HG03571 (cell line): ENCODE data around the gene F5.
A peak's percentile ranks its signal among the peaks of the same experiment; 100 is the strongest.

ENCODE experiments used
- ATAC-seq: cut with Tn5 transposase; IDR thresholded peaks from one replicate; pipeline ENCODE4 v1.9.1; 2021; ENCODE audit not compliant: unreplicated experiment

Gene F5

DNA sequence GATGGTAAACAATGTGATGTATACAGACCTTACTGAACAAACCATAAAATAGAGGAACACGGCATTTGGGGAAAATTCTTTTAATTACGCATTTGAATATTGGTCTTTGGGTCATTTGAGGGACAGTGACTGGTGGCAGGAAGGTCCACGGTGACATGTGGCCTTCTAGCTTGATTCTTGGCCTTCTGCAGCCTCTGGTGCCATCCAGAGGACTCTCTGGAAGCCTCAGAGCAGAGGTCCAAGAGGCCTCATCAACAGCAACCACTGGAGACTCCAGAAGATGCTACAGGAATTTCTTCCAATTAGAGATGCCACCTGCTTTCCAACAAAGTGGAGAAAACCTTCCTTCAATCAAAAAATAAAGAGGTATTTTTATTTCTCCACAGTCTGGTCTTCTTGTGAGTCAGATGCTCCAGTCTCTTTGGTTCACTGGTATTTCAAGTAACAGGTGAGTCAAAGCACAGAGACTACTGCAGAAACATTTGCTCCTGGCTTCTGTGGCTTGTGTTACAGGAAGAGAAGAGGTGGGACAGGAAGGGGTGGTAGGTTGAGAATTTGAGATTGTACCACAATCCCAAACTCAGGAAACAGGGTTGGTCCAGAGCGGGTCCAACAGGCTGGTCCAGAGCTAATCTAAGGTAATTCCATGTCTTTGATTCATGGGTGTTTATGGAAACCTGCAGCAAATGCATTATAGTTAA lies 2.7 kb upstream of the F5 start:
- no peak for ATAC-seq

DNA sequence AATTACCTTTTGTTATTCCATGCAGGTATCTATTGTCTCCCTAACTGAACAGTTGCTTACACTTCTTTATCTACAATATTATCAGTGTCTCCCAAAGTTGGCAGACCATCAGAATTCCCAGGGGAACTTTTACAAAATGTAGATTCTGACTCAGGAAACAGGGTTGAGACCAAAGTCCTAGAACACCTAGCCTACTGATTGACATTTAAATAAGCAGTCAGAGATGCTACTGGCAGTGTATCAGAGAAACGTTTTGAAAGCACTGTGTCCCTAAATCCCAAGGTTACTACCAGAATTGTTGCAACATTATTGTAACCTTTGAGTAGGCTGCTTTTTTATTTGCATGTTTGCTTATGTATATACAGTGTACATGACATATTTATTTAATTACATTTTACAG lies 1.8 kb upstream of the F5 start:
- no peak for ATAC-seq

DNA sequence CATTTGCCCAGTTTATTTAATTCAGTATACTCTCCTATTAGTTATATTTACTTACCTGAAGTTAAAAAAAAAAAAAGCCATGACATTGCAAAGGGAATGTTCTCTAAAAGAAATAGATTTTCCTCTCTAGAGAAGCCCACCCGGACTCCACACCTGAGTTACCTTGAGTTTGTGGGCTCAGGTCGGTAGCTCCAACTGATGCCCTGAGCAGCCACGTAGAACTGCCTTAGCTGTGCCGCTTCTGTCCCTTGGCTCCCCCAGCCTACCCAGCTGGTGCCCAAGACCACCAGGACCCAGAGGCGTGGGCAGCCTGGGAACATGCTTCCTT lies 250 bp downstream of the F5 start:
- peak; percentile 26 for ATAC-seq

DNA sequence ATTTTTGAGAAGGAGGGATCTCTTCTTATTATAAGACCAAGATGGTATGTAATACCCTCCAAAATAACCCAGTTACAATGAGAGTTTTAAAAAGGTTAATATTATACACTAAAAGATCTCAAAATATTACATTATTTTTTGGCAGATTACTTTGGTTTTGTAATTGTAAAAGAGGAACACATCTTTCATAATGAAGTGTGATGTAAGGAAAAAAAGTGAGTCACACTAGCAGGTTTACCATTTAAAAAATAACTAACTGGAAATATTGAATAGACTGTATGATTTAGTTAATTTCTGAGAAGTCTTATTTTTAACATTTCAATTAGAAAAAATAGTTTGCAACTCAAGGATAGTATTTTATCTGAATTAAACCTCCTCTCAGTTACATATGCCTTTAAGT lies 1.1 kb downstream of the F5 start:
- ATAC-seq = no peak

DNA sequence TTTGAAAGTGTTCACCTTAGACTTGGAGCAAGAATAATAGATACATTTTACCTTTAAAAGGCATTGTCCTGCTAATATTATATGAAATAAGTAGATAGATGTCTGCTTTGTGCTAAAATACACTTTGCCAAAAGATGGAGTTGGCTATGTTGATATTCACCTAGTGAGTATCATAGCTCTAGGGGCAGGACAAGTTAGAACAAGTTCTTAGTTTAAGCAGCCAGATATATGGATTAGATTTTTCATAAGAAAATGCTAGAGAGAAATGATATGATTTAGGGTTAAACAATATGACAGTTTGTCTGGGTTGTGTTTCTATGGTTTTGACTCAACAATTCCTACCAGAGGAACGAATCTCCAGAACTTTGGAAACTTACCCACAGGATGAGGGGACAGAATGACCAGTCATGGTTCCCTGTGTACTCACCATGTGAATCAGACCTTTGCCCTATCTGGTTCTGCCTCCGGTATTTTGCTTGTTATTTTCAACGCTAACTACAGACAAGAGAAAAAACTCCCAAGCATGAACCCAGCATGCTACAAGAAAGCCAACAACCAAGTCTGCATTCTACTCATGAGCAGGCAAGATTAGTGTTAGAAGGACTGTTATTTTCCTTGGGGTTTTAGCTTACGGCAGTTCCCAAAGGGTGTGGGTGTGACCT lies 1.7 kb downstream of the F5 start:
- no peak for ATAC-seq

DNA sequence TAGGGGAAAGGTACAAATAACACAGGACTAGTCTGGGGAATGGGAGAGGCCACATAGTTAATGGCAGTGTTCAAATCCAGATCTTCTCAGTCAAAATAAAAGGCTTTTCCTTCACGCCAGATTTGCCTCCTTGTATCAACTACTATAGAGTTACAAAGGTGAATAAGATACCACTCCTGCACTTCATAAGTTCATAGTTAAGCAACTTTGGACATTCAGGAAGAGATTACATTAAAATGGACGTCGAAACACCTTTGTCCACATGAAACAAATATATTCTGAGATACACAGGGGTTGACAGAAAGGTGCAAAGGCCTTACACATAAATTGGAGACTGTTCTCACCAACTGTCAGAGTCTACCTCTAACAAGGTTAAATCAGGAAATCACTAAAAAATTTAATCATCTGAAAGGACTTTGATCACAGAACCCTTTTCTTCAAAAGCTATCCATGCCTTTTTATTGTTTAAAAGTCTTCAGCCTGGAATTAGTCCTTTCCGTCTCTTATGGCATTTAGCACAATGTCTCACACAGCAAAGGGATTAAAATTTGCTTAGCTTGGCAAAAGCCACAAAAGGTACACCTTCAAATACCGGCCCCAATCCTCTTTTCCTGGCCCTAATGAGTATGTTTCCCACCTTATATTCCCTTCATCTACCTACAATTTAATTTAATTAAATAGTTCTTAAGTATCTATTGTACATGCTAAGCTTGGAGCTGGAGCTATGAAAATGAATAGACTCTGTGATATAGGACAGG lies 8.1 kb downstream of the F5 start:
- no peak for ATAC-seq

DNA sequence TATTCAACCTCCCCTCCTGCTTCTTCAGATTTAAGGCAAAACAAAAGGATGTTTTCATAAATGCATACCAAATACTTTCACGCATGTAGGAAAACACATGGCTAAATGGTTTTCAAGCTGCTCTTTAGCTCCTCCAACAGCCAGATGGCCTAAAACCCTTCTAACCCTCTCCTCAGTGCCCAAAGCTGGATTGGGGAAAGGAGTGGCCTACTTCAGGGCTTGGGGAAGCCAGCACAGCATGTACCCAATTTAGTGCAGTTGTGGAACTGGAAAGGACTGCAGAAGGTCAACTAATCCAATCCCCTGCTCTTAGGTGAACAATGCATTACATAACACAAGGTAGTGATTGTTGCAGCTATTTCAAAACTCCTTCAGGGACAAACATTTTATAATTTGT lies 9.3 kb downstream of the F5 start:
- ATAC-seq = no peak

DNA sequence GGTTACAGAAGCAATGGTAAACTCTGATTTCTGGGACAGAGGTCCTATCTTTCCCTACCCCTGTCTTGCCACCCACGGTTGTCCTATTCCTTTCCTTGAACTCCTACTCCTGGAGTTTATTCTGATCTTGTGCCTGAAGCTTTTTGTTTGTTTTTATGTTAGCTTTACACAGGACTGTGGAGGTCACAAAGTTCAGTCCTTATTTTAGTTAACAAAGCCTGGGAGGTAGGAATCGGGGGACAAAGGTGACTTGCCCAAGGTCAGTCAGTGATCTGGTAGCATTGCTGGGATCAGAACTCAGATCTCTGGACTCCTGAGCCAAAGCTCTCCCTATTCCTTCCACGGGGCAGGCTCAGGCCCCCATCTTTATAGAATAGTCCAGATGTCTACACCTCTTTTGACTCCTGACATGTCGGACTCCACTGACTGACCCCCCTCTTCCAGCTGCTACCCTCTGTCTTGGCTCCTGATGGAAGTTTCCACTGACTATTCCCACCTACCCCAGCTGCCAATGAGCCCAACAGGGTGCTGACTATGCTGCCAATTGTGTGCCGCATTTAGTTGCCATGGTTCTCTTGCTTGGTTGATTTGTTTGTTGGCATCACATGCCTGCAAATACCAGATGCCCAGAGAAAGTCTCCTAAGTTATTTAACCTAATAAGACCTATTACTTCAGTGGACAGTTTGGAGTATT lies 9.9 kb downstream of the F5 start:
- ATAC-seq = no peak

DNA sequence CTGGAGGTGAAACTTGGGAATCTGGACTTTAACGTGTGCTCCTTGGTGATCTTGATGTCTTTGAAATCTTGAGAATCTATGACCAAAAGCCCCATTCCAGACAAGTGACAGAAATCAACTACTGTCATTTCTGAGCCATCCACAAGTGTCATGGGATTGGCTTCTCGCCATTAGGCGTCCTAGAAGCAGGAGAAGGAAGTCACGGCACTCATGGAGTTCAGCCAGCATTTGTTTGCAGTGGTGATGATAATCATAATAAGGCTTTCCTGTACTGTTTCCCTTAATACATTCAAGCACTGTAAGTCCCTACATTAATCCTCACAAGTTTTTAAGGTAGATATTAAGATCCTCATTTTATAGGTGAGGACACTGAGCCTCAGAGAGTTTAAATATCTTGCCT lies 11.9 kb downstream of the F5 start:
- no peak for ATAC-seq

DNA sequence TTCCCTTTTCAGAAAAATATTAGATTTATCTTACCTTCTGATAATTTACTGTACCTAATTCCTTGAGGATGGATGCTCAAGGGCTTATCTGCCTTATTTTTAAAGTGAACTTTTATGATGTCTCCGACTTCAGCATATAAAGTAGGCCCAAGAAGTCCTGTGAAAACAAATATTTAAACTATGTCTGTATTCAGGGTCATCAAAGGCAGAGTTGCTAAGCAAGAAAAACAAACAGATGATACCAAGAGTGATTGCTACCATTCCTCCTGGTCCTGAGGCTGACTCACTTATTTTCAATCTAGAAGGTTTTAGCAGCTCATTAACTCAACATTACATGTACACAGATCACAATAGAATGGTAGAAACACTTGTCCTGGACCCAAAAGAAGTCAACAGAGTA lies 14.1 kb downstream of the F5 start:
- no peak for ATAC-seq

DNA sequence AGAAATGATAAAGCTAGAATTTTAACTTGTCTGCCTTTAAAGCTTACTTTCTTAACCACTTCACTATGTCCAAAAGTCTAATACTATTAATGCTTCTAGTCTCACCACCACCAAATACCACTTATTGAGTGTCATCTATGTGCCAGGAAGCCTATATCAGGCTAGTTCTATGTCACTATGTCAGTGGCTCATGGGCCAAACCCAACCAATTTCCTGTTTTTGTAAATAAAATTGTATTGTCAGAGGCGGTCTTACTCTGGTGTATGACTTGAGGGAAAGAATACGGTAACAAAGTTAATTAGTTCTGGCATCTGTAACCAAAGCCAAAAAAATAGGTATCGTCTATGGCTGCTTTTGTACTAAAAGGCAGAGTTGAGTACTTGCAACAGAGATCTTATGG lies 14.8 kb downstream of the F5 start:
- no peak for ATAC-seq

DNA sequence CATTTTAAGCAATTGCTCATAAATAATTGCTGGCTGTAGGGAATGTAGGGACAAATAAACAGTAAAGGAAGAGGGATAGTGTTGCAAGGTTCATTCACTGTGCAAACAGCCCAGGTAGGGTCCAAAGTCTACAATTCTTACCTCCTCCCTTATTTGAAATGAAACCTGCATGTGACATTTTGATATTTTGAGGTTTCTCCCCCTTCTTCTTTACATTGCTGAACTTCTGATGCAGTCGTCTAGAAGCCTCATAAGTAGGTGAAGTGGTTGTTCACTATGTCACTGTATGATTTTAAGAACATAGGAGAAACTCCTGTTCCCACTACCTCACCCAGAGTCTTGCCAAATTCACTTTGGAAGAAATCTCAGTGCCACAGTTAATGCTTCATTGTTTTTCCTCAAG lies 16.1 kb downstream of the F5 start:
- ATAC-seq = no peak

DNA sequence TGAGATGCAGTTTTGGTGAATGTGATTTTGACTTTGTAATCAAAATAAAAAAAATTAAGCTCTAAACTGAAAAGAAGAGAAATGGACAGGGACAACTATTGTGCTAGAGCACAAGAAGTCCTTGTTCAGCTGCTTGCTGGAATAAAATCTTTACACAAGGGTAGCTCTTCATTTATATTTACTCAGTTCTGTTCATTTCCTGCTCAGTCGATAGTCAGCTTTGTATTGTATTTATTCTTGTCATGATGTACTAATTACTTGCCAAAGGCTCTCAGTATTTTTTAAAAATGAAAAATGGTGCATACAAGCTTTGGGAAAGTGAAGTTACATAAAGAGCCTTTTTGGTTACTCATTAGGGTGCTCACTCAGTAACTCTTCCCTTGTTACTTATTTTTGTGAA lies 17.8 kb downstream of the F5 start:
- ATAC-seq = no peak

DNA sequence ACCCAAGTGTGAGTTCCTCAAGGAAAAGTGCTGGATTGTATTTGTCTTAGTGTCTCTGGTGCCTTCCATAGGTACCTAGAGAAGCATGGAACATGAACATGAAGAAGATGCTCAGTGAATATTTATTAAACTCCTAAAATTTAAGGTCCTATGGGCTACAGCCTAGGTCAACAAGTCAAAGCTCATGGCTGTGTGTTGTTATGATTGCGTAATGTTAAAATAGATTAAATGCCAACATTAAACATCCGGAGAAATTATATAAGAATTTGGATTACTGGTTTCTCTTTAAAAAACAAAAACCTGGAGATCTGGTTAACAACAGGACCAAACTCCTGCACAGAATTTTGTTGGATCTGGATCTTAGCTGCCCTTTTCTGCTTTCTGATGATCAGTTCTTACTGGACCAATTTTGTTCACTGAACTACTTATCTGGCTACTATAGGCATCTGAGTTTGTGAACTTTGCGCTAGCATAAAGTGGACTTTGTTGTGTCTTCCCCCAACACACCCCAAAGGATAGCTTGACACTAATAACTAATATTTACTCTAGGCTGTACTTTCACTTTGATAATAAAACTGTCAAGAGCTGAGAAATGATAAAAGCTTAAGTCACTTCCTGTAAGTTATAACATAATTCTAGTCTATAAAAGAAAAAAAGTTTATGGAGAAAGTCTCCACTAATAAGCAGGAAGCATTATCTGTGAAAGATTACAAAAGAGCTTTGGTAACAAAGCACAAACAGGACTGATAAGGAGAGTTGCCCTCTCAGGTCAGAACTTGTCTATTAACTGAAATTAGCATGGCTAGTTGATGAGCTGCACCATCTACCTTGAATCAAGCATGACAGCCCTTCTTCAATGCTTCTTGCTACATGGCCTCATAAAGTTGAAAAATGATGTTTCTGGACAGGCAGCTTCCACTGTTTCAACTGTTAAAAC lies 20.7 kb downstream of the F5 start:
- ATAC-seq = no peak

DNA sequence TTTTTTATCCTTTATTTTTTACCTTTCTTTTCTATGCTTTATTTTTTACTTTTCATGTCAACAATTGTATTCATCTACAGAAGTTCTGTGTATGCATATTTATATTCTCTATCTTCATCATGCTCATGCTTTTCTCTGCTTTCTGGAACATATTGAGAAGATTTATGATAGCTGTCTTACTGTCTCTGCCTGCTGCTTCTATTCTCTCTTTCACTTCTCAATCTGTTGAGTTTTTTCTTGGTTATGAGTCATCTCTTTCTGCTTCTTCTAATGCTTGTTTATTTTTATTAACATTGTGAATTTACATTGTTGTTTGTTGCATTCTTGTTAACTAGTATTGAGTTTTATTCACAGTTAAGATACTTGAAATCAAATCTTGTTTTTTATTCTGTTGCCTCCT lies 22.6 kb downstream of the F5 start:
- no peak for ATAC-seq

DNA sequence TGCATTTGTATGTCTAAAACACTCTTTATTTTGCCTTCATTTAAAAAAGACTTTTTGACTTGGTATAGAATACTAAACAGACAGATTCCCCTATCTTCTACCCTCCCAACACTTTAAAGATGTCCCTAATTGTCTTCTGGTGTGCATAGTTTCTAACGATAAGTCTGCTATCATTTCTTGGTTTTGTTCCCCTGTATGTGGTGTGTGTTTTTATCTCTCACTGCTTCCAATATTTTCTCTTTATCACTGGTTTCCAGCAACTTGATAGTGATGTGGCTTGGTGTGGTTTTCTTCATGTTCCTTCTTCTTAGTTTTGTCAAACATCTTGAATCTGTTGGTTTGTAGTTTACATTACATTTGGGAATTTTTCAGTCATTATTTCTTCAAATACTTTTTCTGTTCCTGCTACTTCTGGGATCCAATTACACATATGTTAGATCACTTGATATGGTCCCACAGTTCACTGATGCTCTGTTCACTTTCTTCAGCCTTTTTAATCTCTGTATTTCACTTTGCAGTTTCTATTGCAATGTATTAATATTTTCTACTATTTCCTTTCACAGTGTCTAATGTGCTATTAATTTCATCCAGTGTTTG lies 23.2 kb downstream of the F5 start:
- ATAC-seq = no peak

DNA sequence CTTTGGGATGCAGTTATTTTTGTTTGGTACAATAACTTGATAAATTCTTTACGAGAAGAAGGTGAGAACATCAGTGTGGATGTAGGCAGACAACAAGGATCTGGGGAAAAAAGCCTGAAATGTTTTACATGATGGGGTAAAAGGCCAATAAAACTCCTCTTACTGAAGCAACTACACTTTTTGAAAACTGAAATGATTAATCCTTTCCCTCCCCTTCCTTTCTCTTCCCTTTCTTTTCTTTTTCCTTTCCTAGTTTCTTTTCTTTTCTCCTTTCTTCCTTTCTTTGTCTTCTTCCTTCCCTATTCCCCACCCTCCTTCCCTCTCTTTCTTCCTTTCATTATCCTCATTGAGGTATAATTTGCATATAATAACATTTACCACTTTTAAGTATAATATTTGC lies 24.6 kb downstream of the F5 start:
- ATAC-seq = no peak

DNA sequence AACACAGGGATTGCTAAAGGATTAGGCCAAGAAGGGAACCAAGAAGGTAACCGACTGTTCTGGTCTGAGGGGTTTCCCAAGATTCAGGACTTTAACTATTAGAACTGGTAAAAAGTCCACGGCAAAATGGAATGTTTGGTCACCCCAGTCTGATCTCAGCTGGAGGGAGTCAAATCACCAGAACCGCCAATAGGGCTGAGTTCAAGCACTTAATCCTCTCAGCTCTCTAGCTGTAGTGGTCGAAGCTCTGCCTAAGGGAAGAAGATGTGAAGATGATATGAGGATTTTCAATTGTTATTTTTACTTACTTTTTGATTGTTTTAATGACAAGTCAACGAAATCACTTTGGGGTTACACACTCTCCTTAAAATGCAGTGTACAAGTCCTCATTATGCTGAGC lies 29.1 kb downstream of the F5 start:
- ATAC-seq = no peak

DNA sequence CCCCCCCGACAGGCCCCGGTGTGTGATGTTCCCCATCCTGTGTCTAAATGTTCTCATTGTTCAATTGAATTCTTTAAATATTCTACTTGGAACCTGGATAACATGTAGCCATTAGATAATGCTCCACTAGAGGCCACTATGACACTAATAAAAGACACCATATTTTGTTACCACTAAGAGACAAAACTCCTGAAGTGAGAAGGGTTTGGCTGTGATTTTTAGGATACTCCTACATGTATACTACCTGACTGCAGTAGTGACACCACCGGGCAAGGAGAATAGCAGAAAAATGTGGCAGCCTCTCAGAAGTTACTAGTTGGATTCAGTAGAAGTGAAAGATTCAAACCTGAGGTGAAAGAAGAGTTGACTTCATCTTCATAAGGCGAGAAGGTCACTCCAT lies 36.0 kb downstream of the F5 start:
- ATAC-seq = no peak

DNA sequence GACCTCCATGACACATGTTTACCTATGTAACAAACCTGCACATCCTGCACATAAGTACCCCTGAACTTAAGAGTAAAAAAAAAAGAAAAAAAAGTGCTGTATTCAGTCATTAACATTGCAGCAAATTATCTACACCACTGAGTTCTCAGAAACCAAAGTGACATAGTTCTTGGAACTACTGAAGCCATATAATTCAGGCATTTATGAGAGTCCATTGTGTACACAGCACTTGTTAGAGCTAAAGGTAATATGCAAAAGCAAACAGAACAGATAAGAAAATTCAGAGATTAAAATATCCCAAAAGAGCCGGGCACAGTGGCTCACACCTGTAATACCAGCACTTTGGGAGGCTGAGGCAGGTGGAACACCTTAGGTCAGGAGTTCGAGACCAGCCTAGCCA lies 38.0 kb downstream of the F5 start:
- ATAC-seq = no peak
